Peyer's patch (tissue), 4 donors: ENCODE measurements around the gene TMED8. TPM values are rescaled to one million over a fixed set of nuclear protein-coding genes. Genes with fewer than 3 reads are reported as not detected.
"Not testable (repeated sequence)": the region's sequence is repeated elsewhere in the genome, so short reads cannot be mapped to it uniquely, and the experiment has no call there.

Experiments
- DNase-seq, 3 donors: peaks; one replicate each; pipeline ENCODE4 v3.0.0-alpha.2; 2017 to 2019
- H3K27ac ChIP-seq, 4 donors: fragments of 200-600 bp; sonication (generic); one replicate each; pipeline ENCODE4 v1.5.1; 2016 to 2019
- H3K27me3 ChIP-seq, 2 donors: fragments of 200-600 bp; sonication (generic); one replicate each; pipeline ENCODE4 v1.5.1; 2019
- H3K36me3 ChIP-seq, 3 donors: fragments of 200-600 bp; sonication (generic); one replicate each; pipeline ENCODE4 v1.5.1; 2016 to 2019
- H3K4me1 ChIP-seq, 4 donors: fragments of 200-600 bp; sonication (generic); one replicate each; pipeline ENCODE4 v1.5.1; 2016 to 2019
- H3K4me3 ChIP-seq, 4 donors: fragments of 200-600 bp; sonication (generic); 1 replicate in 3 of 4; 2 replicates in 1 of 4; pipeline ENCODE4 v1.5.1; 2016 to 2019; ENCODE audit warnings: mild to moderate bottlenecking in 1 of 4
- H3K9me3 ChIP-seq, 4 donors: fragments of 200-600 bp; sonication (generic); one replicate each; pipeline ENCODE4 v1.5.1; 2016 to 2019; ENCODE audit warnings: mild to moderate bottlenecking in 1 of 4
- CTCF ChIP-seq, 6 experiments: fragments of 450-650 bp in 4 of 6; fragments of 200-600 bp in 2 of 6; sonication (generic) in 1 of 6; IDR thresholded peaks; one replicate each; pipeline ENCODE4 v1.5.1; 2017 to 2019; ENCODE audit warnings: antibody characterized with exemption in 6 of 6, mild to moderate bottlenecking in 3 of 6, moderate library complexity in 1 of 6
- POLR2A ChIP-seq, 2 donors: fragments of 450-650 bp; IDR thresholded peaks; one replicate each; pipeline ENCODE4 v1.5.1; 2017; ENCODE audit warnings: antibody characterized with exemption in 2 of 2, mild to moderate bottlenecking in 2 of 2, moderate library complexity in 2 of 2
- total RNA-seq, 4 donors: library from RNA; depleted of rRNA; stranded (reverse); fragments of >200 nt; gene quantifications; one replicate each; pipeline ENCODE4 v1.1.0, GENCODE V29; 2016

TMED8 gene
- total RNA-seq, 4 donors from 2014 or later: 7.4 to 9.9 (median 7.5) TPM

GRCh38 chr14:77322951-77323350 is 53.9 kb downstream of the TMED8 start:
- DNase-seq: no peak
- no peaks in the 10 kb centered on the region for H3K27me3 ChIP-seq
- no peak overlapping the region for H3K27ac ChIP-seq
- H3K9me3 ChIP-seq: no peaks in the 10 kb centered on the region
- peaks cover 0 to 16% (median 0%) of the 10 kb centered on the region in 4 donors for H3K4me1 ChIP-seq
- no peak overlapping the region for H3K4me3 ChIP-seq
- TF ChIP-seq POLR2A (IDR thresholded peaks at IDR 0.05): no peak
- TF ChIP-seq CTCF (IDR thresholded peaks at IDR 0.05): no peak
- no peaks in the 10 kb centered on the region for H3K36me3 ChIP-seq

GRCh38 chr14:77322250-77322902 is 54.5 kb downstream of the TMED8 start:
- no peak for DNase-seq
- Histone ChIP-seq H3K4me3 (peak overlapping the region in 3 of 4 donors; percentile 74 to 84 (median 83)), H3K27me3 (no peaks in the 10 kb centered on the region), H3K36me3 (no peaks in the 10 kb centered on the region), H3K9me3 (no peaks in the 10 kb centered on the region), H3K27ac (peak overlapping the region; percentile 94 to 98 (median 97)), H3K4me1 (peaks cover 0 to 20% (median 0%) of the 10 kb centered on the region in 4 donors)
- no peak for TF ChIP-seq CTCF (IDR thresholded peaks at IDR 0.05)
- no peak for TF ChIP-seq POLR2A (IDR thresholded peaks at IDR 0.05)

- Histone ChIP-seq H3K4me1 (peaks cover 0 to 27% (median 0%) of the 10 kb centered on the region in 4 donors), H3K9me3 (no peaks in the 10 kb centered on the region), H3K4me3 (peak within 1 kb of the TSS; percentile 74 to 100 (median 84)), H3K36me3 (no peaks in the 10 kb centered on the region), H3K27ac (peak within 1 kb of the TSS; percentile 94 to 98 (median 97)), H3K27me3 (no peaks in the 10 kb centered on the region)
- TF ChIP-seq CTCF (IDR thresholded peaks at IDR 0.05) (peak; percentile 40 to 66 (median 51)), POLR2A (IDR thresholded peaks at IDR 0.05) (peak; percentile 11 to 46)
- peak; percentile 95 to 97 (median 95) for DNase-seq
Measured at GRCh38 chr14:77320238-77320935, 56.5 kb downstream of the TMED8 start, which contains the start of gene POMT2. POMT2 (minus strand) TSS chr14:77320883; CDS start chr14:77320681, 202 bp downstream.

- Histone ChIP-seq H3K36me3 (no peaks in the 10 kb centered on the region), H3K4me3 (no peak overlapping the region), H3K27me3 (no peaks in the 10 kb centered on the region), H3K4me1 (peaks cover 0 to 35% (median 0%) of the 10 kb centered on the region in 4 donors), H3K27ac (peak overlapping the region in 1 of 4 donors; percentile 98), H3K9me3 (no peaks in the 10 kb centered on the region)
- DNase-seq: no peak
- TF ChIP-seq CTCF (IDR thresholded peaks at IDR 0.05) (no peak), POLR2A (IDR thresholded peaks at IDR 0.05) (no peak)
Measured at GRCh38 chr14:77319422-77319821, 57.5 kb downstream of the TMED8 start.

GRCh38 chr14:77318756-77319155 is 58.1 kb downstream of the TMED8 start:
- not testable (repeated sequence) for DNase-seq, H3K27me3 ChIP-seq, H3K36me3 ChIP-seq, H3K9me3 ChIP-seq, H3K4me3 ChIP-seq, H3K27ac ChIP-seq
- peaks cover 0 to 38% (median 0%) of the 10 kb centered on the region in 4 donors for H3K4me1 ChIP-seq

GRCh38 chr14:77318006-77318553 is 58.8 kb downstream of the TMED8 start:
- TF ChIP-seq CTCF (IDR thresholded peaks at IDR 0.05) (no peak), POLR2A (IDR thresholded peaks at IDR 0.05) (no peak)
- Histone ChIP-seq H3K36me3 (no peaks in the 10 kb centered on the region), H3K4me1 (peaks cover 0 to 45% (median 0%) of the 10 kb centered on the region in 4 donors), H3K9me3 (no peaks in the 10 kb centered on the region), H3K27ac (peak overlapping the region in 1 of 4 donors; percentile 53), H3K4me3 (no peak overlapping the region), H3K27me3 (no peaks in the 10 kb centered on the region)
- DNase-seq: no peak
